Tongue (tissue), 2 donors: Measurements from ENCODE around the gene AKT3. TPM values are rescaled to one million over a fixed set of nuclear protein-coding genes. Genes with fewer than 3 reads are reported as not detected.
"Not testable (repeated sequence)": the region's sequence is repeated elsewhere in the genome, so short reads cannot be mapped to it uniquely, and the experiment has no call there.

Experiments used
- DNase-seq: peaks from one replicate; pipeline ENCODE4 v3.0.0-alpha.2; 2015
- total RNA-seq: library from RNA; depleted of rRNA; stranded (reverse); fragments of >200 nt; gene quantifications from one replicate; pipeline ENCODE4 v1.2.3, GENCODE V29; 2014

The AKT3 gene
- total RNA-seq, 1 donor from 2014 or later: 48.3 TPM

- DNase-seq: no peak
These were observed 8.5 kb downstream of the AKT3 start for GRCh38 chr1:243841507-243841906.

- no peak for DNase-seq
These were observed 12.0 kb downstream of the AKT3 start for GRCh38 chr1:243837907-243838535.

- no peak for DNase-seq
These were observed 15.9 kb downstream of the AKT3 start for GRCh38 chr1:243834130-243834529.

- no peak for DNase-seq
These were observed 18.6 kb downstream of the AKT3 start for GRCh38 chr1:243831463-243831862.

- DNase-seq: no peak
These were observed 22.8 kb downstream of the AKT3 start for GRCh38 chr1:243827206-243827605.

GRCh38 chr1:243824907-243825306 lies 25.1 kb downstream of the AKT3 start:
- not testable (repeated sequence) for DNase-seq

GRCh38 chr1:243821177-243821680 lies 28.8 kb downstream of the AKT3 start:
- DNase-seq: no peak

- no peak for DNase-seq
These were observed 30.6 kb downstream of the AKT3 start for GRCh38 chr1:243819438-243819839.

GRCh38 chr1:243818978-243819377 lies 31.1 kb downstream of the AKT3 start:
- no peak for DNase-seq

GRCh38 chr1:243814718-243815117 lies 35.3 kb downstream of the AKT3 start:
- no peak for DNase-seq

GRCh38 chr1:243807346-243807745 lies 42.7 kb downstream of the AKT3 start:
- DNase-seq: not testable (repeated sequence)

GRCh38 chr1:243806310-243806709 lies 43.7 kb downstream of the AKT3 start:
- DNase-seq: no peak

GRCh38 chr1:243802736-243803135 lies 47.3 kb downstream of the AKT3 start:
- DNase-seq: no peak

- no peak for DNase-seq
These were observed 48.7 kb downstream of the AKT3 start for GRCh38 chr1:243801378-243801777.

GRCh38 chr1:243799908-243800307 lies 50.1 kb downstream of the AKT3 start:
- no peak for DNase-seq

- DNase-seq: no peak
These were observed 51.3 kb downstream of the AKT3 start for GRCh38 chr1:243798726-243799125.

- DNase-seq: no peak
These were observed 54.0 kb downstream of the AKT3 start for GRCh38 chr1:243796016-243796415.

GRCh38 chr1:243793298-243793697 lies 56.7 kb downstream of the AKT3 start:
- DNase-seq: no peak

- no peak for DNase-seq
These were observed 57.2 kb downstream of the AKT3 start for GRCh38 chr1:243792891-243793290.

- no peak for DNase-seq
These were observed 57.6 kb downstream of the AKT3 start for GRCh38 chr1:243792401-243792800.

GRCh38 chr1:243791586-243792267 lies 58.3 kb downstream of the AKT3 start:
- DNase-seq: no peak

GRCh38 chr1:243790404-243790803 lies 59.6 kb downstream of the AKT3 start:
- DNase-seq: no peak

GRCh38 chr1:243786531-243786930 lies 63.5 kb downstream of the AKT3 start:
- DNase-seq: no peak

GRCh38 chr1:243784506-243784905 lies 65.5 kb downstream of the AKT3 start:
- no peak for DNase-seq
